ENCODE data around the gene CMTM5.

- TF ChIP-seq, protein P1, sequence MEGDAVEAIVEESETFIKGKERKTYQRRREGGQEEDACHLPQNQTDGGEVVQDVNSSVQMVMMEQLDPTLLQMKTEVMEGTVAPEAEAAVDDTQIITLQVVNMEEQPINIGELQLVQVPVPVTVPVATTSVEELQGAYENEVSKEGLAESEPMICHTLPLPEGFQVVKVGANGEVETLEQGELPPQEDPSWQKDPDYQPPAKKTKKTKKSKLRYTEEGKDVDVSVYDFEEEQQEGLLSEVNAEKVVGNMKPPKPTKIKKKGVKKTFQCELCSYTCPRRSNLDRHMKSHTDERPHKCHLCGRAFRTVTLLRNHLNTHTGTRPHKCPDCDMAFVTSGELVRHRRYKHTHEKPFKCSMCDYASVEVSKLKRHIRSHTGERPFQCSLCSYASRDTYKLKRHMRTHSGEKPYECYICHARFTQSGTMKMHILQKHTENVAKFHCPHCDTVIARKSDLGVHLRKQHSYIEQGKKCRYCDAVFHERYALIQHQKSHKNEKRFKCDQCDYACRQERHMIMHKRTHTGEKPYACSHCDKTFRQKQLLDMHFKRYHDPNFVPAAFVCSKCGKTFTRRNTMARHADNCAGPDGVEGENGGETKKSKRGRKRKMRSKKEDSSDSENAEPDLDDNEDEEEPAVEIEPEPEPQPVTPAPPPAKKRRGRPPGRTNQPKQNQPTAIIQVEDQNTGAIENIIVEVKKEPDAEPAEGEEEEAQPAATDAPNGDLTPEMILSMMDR (optimal IDR thresholded peaks at IDR 0.05 in 1 of 3, IDR thresholded peaks at IDR 0.05 in 1 of 3, conservative IDR thresholded peaks at IDR 0.05 in 1 of 3; ENCODE audit: extremely low read depth in 1 of 3, insufficient read depth in 2 of 3, low read length in 3 of 3), result no peak
- no peak for TF ChIP-seq EZH2 (IDR thresholded peaks at IDR 0.05; ENCODE audit: low read length)
Observed at GRCh38 chr14:23416801-23417200, 40.0 kb downstream of the CMTM5 start.

Measured in keratinocyte (primary cell).